ENCODE data around the gene HOXD12. TPM values are rescaled to one million over a fixed set of nuclear protein-coding genes. Genes with fewer than 3 reads are reported as not detected.
A peak's percentile ranks its signal among the peaks of the same experiment; 100 is the strongest.

The HOXD12 gene
- total and polyA plus RNA-seq, 2 experiments from 2014 or later, result not detected

DNA sequence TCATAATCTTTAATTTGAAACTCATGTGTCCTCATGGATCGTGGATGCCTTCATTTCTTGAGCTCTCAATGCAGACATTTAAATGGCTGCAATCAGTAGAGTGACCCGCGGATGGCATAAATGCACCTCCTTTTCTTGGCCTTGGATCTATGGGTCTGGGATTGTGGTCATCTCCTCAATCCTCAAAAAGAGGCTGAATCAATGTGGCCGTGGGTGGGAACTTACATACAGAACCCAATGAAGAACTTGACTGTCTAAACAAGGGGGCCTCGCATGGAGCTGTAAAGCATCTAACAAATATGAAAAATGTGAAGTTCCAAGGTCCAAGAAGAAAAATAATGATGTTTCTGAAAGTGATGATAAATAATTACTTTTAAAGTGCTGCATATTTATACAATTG is 4.2 kb upstream of the HOXD12 start:
- Histone ChIP-seq H3K36me3 (ENCODE audit: insufficient read depth) (no peaks in the 10 kb centered on the region), H3K4me1 (ENCODE audit: insufficient read depth) (peaks cover 49% of the 10 kb centered on the region), H3F3A (replicated peaks; ENCODE audit: low read depth) (peaks cover 42% of the 10 kb centered on the region), H2AFZ (no peak overlapping the region), H3K27me3 (ENCODE audit: insufficient read depth) (peaks cover 94% of the 10 kb centered on the region), H3K79me2 (replicated peaks; ENCODE audit: insufficient read depth) (no peaks in the 10 kb centered on the region), H3K4me2 (no peak overlapping the region), H4K20me1 (replicated peaks; ENCODE audit: insufficient read depth) (peaks cover 29% of the 10 kb centered on the region), H3K9me2 (ENCODE audit: insufficient read depth) (no peaks in the 10 kb centered on the region), H3K27ac (ENCODE audit: low read depth) (no peak overlapping the region), H3K4me3 (no peak overlapping the region)
- ATAC-seq (no peak), DNase-seq (ENCODE audit: low spot score) (no peak)
- H3K9me3 Mint-ChIP-seq, result peaks cover 4% of the 10 kb centered on the region; the same call in 2 of the 3 replicates
- H3K27ac Mint-ChIP-seq, result no peak overlapping the region
- H3K4me1 Mint-ChIP-seq, result peaks cover 48% of the 10 kb centered on the region
- no peaks in the 10 kb centered on the region; the same call in 2 of the 3 replicates for H3K36me3 Mint-ChIP-seq (ENCODE audit: low read depth)
- no peak overlapping the region for H3K4me3 Mint-ChIP-seq
- H3K27me3 Mint-ChIP-seq (ENCODE audit: insufficient read depth, low read depth, poor library complexity), result peaks cover 94% of the 10 kb centered on the region
- TF ChIP-seq EZH2phosphoT487 (IDR thresholded peaks at IDR 0.05; ENCODE audit: unreplicated experiment) (no peak), EZH2 (IDR thresholded peaks at IDR 0.05; ENCODE audit: low read depth, unreplicated experiment) (peak; percentile 54)

GRCh38 chr2:176096243-176096985 is 3.2 kb upstream of the HOXD12 start:
- Histone ChIP-seq H3K27me3 (ENCODE audit: insufficient read depth) (peaks cover 94% of the 10 kb centered on the region), H3K4me2 (peak overlapping the region; percentile 72), H3K27ac (ENCODE audit: low read depth) (no peak overlapping the region), H3K79me2 (replicated peaks; ENCODE audit: insufficient read depth) (no peaks in the 10 kb centered on the region), H3K36me3 (ENCODE audit: insufficient read depth) (no peaks in the 10 kb centered on the region), H3K4me1 (ENCODE audit: insufficient read depth) (peaks cover 54% of the 10 kb centered on the region), H3K4me3 (peak overlapping the region; percentile 46), H4K20me1 (replicated peaks; ENCODE audit: insufficient read depth) (peaks cover 26% of the 10 kb centered on the region), H2AFZ (no peak overlapping the region), H3F3A (replicated peaks; ENCODE audit: low read depth) (peaks cover 33% of the 10 kb centered on the region), H3K9me2 (ENCODE audit: insufficient read depth) (no peaks in the 10 kb centered on the region)
- no peak for TF ChIP-seq EZH2phosphoT487 (IDR thresholded peaks at IDR 0.05; ENCODE audit: unreplicated experiment)
- TF ChIP-seq, protein P1, sequence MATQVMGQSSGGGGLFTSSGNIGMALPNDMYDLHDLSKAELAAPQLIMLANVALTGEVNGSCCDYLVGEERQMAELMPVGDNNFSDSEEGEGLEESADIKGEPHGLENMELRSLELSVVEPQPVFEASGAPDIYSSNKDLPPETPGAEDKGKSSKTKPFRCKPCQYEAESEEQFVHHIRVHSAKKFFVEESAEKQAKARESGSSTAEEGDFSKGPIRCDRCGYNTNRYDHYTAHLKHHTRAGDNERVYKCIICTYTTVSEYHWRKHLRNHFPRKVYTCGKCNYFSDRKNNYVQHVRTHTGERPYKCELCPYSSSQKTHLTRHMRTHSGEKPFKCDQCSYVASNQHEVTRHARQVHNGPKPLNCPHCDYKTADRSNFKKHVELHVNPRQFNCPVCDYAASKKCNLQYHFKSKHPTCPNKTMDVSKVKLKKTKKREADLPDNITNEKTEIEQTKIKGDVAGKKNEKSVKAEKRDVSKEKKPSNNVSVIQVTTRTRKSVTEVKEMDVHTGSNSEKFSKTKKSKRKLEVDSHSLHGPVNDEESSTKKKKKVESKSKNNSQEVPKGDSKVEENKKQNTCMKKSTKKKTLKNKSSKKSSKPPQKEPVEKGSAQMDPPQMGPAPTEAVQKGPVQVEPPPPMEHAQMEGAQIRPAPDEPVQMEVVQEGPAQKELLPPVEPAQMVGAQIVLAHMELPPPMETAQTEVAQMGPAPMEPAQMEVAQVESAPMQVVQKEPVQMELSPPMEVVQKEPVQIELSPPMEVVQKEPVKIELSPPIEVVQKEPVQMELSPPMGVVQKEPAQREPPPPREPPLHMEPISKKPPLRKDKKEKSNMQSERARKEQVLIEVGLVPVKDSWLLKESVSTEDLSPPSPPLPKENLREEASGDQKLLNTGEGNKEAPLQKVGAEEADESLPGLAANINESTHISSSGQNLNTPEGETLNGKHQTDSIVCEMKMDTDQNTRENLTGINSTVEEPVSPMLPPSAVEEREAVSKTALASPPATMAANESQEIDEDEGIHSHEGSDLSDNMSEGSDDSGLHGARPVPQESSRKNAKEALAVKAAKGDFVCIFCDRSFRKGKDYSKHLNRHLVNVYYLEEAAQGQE (IDR thresholded peaks at IDR 0.05; ENCODE audit: unreplicated experiment), result no peak
- TF ChIP-seq CREB1 (CRISPR knock-in tag; IDR thresholded peaks at IDR 0.05; ENCODE audit: low read depth), result no peak
- TF ChIP-seq EZH2 (IDR thresholded peaks at IDR 0.05; ENCODE audit: low read depth, unreplicated experiment), result peak; percentile 23
- H3K4me3 Mint-ChIP-seq, result peak overlapping the region; percentile 68
- peaks cover 94% of the 10 kb centered on the region for H3K27me3 Mint-ChIP-seq (ENCODE audit: insufficient read depth, low read depth, poor library complexity)
- no peak for ATAC-seq
- no peaks in the 10 kb centered on the region; the same call in 2 of the 3 replicates for H3K9me3 Mint-ChIP-seq
- no peak for DNase-seq (ENCODE audit: low spot score)
- no peak overlapping the region for H3K27ac Mint-ChIP-seq
- no peaks in the 10 kb centered on the region; the same call in 2 of the 3 replicates for H3K36me3 Mint-ChIP-seq (ENCODE audit: low read depth)
- peaks cover 47% of the 10 kb centered on the region for H3K4me1 Mint-ChIP-seq
